PC-3 (cell line): Measurements from ENCODE around the gene ADAD2. TPM values are rescaled to one million over a fixed set of nuclear protein-coding genes. Genes with fewer than 3 reads are reported as not detected.

ENCODE experiments used
- ATAC-seq: fragments of 200-7000 bp; cut with Tn5 transposase; 2 replicates; pipeline ENCODE4 v1.9.1; 2020; ENCODE audit warnings: mild to moderate bottlenecking, moderate library complexity
- BruUV-seq: library from RNA; stranded (reverse); fragments of 400-500 nt; replicated peaks from 2 replicates; lab custom pipeline; 2021; lab: Mats Ljungman, UMichigan
- CTCF ChIA-PET: fragments of 300-600 bp; sonication (Branson Sonifier 250); formaldehyde crosslinking; loops from one replicate; lab custom pipeline; 2022; ENCODE audit warnings: antibody characterized with exemption; lab: Charles Lee
- POLR2A ChIA-PET: fragments of 300-600 bp; sonication (Branson Sonifier 250); formaldehyde crosslinking; loops from one replicate; lab custom pipeline; 2022; ENCODE audit warnings: antibody characterized with exemption; ENCODE audit not compliant: unreplicated experiment; lab: Charles Lee
- DNase-seq: peaks from one replicate; pipeline ENCODE4 v3.0.0-alpha.2; 2015
- H2AFZ ChIP-seq: fragments of 300-600 bp; sonication (generic); 2 replicates; pipeline ENCODE4 v1.6.0; 2016; ENCODE audit warnings: antibody characterized with exemption, low read length
- H3F3A ChIP-seq: fragments of 300-600 bp; sonication (generic); one replicate; pipeline ENCODE4 v1.6.0; 2017; ENCODE audit warnings: antibody characterized with exemption, low read length, control low read depth, mild to moderate bottlenecking; ENCODE audit not compliant: unreplicated experiment
- H3K27ac ChIP-seq: fragments of 300-600 bp; sonication (generic); 2 replicates; pipeline ENCODE4 v1.5.1; 2016; ENCODE audit warnings: mild to moderate bottlenecking, low read length
- H3K27me3 ChIP-seq: fragments of 300-600 bp; sonication (generic); 2 replicates; pipeline ENCODE4 v1.6.1; 2016; ENCODE audit warnings: low read length, mixed read lengths
- H3K36me3 ChIP-seq: fragments of 300-600 bp; sonication (generic); 2 replicates; pipeline ENCODE4 v1.6.1; 2016; ENCODE audit warnings: low read depth, mixed run types, low read length, mixed read lengths
- H3K4me1 ChIP-seq: fragments of 300-600 bp; sonication (generic); 2 replicates; pipeline ENCODE4 v1.5.1; 2016; ENCODE audit warnings: low read length; ENCODE audit not compliant: insufficient read depth
- H3K4me2 ChIP-seq: fragments of 300-600 bp; sonication (generic); 2 replicates; pipeline ENCODE4 v1.6.0; 2016; ENCODE audit warnings: low read length
- H3K4me3 ChIP-seq: fragments of 300-600 bp; sonication (generic); 2 replicates; pipeline ENCODE4 v1.5.1; 2016; ENCODE audit warnings: mild to moderate bottlenecking, low read length, mixed read lengths
- H3K79me2 ChIP-seq: fragments of 300-600 bp; sonication (generic); 2 replicates; pipeline ENCODE4 v1.6.1; 2017; ENCODE audit warnings: low read length, mixed read lengths
- H3K9ac ChIP-seq: fragments of 300-600 bp; sonication (generic); 2 replicates; pipeline ENCODE4 v1.6.0; 2016; ENCODE audit warnings: mild to moderate bottlenecking, low read length
- H3K9me2 ChIP-seq: fragments of 300-600 bp; sonication (generic); replicated peaks from 2 replicates; pipeline ENCODE4 v1.6.1; 2016; ENCODE audit warnings: mixed run types, low read length, mixed read lengths
- H3K9me3 ChIP-seq: fragments of 300-600 bp; sonication (generic); 2 replicates; pipeline ENCODE4 v1.6.1; 2016; ENCODE audit warnings: low read length, mixed read lengths
- H4K20me1 ChIP-seq: fragments of 300-600 bp; sonication (generic); 2 replicates; pipeline ENCODE4 v1.6.1; 2016; ENCODE audit warnings: low read length, mixed read lengths
- EZH2 ChIP-seq: fragments of 300-600 bp; sonication (generic); IDR thresholded peaks from one replicate; pipeline ENCODE4 v1.6.1; 2017; ENCODE audit warnings: antibody characterized with exemption, mild to moderate bottlenecking, low read length; ENCODE audit not compliant: unreplicated experiment
- EZH2phosphoT487 ChIP-seq: fragments of 300-600 bp; sonication (generic); IDR thresholded peaks from 2 replicates; pipeline ENCODE4 v1.6.1; 2018; ENCODE audit warnings: mild to moderate bottlenecking, antibody characterized with exemption, low read length, borderline replicate concordance
- intact Hi-C: fragments of 100-400 bp; cut with micrococcal nuclease; formaldehyde crosslinking; loops from 2 replicates; pipeline ENCODE4 v1.9.0; 2023
- total RNA-seq: library from RNA; depleted of rRNA; stranded (reverse); fragments of >200 nt; gene quantifications from 2 replicates; pipeline ENCODE4 v1.2.3, GENCODE V29; 2014
- TF ChIP-seq, protein P1 (sequence below): fragments of 300-600 bp; sonication (generic); conservative IDR thresholded peaks from 2 replicates; pipeline ENCODE4 v1.5.1; 2017; ENCODE audit warnings: antibody characterized with exemption, low read depth, mild to moderate bottlenecking, low read length

Gene ADAD2
- total RNA-seq, 1 experiment from 2014 or later = not detected

DNA sequence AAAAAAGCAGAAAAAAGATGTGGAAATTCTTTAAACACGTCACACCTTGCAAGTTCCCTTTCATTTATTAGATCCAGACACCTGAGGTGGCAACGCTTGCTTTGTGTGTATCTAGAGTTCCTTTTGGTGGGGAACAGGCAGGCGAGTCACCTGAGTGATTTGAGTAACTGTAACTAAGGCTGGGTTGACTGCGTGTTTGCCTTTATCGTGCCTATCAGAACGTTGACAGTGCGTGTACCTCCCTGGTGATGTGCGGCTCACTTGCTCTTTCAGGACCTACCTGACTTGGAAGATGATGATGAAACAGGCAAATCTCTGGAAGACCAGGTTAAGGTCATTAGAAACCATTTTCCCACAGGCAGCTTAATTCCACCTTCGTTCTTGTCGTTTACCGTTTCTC lies 16.6 kb upstream of the ADAD2 start:
- H3K4me3 ChIP-seq = no peak overlapping the region
- no peak overlapping the region for H2AFZ ChIP-seq
- H3K79me2 ChIP-seq = no peaks in the 10 kb centered on the region
- POLR2A ChIA-PET = no interaction called here
- intact Hi-C loops = no loop called here
- no peaks in the 10 kb centered on the region for H4K20me1 ChIP-seq
- no peaks in the 10 kb centered on the region for H3K9me3 ChIP-seq
- CTCF ChIA-PET = no interaction called here
- H3K4me1 ChIP-seq = peaks cover 20% of the 10 kb centered on the region
- H3K9ac ChIP-seq = no peak overlapping the region
- no peaks in the 10 kb centered on the region for H3F3A ChIP-seq
- no TSS peak for BruUV-seq
- TF ChIP-seq EZH2 (no peak), EZH2phosphoT487 (no peak)
- TF ChIP-seq, protein P1, sequence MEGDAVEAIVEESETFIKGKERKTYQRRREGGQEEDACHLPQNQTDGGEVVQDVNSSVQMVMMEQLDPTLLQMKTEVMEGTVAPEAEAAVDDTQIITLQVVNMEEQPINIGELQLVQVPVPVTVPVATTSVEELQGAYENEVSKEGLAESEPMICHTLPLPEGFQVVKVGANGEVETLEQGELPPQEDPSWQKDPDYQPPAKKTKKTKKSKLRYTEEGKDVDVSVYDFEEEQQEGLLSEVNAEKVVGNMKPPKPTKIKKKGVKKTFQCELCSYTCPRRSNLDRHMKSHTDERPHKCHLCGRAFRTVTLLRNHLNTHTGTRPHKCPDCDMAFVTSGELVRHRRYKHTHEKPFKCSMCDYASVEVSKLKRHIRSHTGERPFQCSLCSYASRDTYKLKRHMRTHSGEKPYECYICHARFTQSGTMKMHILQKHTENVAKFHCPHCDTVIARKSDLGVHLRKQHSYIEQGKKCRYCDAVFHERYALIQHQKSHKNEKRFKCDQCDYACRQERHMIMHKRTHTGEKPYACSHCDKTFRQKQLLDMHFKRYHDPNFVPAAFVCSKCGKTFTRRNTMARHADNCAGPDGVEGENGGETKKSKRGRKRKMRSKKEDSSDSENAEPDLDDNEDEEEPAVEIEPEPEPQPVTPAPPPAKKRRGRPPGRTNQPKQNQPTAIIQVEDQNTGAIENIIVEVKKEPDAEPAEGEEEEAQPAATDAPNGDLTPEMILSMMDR = no peak
- no peaks in the 10 kb centered on the region for H3K27me3 ChIP-seq
- no peaks in the 10 kb centered on the region for H3K9me2 ChIP-seq
- H3K27ac ChIP-seq = no peak overlapping the region
- ATAC-seq (no peak), DNase-seq (no peak)
- H3K4me2 ChIP-seq = no peak overlapping the region
- no peaks in the 10 kb centered on the region for H3K36me3 ChIP-seq

DNA sequence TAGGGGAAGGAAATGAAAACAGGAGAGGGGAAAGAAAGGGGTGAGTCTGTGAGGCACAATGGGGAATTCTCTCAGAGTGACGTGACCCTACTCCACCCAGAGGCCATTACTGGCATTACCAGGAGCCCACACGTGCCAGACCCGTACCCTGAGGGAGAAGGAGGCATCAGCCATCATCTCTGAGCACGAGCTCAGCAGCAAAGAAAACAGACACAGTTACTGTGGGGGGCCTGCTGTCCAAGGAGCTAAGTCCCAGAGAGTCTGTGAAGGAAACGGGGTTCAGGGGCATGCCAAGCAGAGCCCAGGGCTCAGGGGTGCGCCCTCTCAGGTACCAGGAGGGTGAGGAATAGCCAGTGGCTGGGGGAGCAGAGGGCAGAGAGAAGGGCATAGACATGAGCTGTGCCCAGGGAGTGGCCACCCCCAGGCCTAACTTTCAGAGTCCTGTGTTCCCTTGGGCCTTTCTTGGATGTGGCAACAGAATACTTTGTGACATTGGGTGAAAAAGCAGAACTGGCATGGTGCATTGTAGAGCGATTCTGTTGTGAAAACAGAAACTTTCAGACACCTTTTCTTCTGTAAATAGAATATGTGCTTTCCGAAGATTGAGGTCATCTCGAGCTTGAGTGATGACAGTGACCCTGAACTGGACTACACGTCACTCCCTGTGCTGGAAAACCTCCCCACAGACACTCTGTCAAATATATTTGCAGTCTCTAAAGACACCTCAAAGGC lies 15.4 kb upstream of the ADAD2 start:
- no peak overlapping the region for H3K4me2 ChIP-seq
- no peaks in the 10 kb centered on the region for H3K79me2 ChIP-seq
- POLR2A ChIA-PET = interaction anchor here (0.6 kb wide), 1 partner anchor 132 kb away, joined by 3 read pairs; no protein-coding TSS in a partner anchor
- H3K27me3 ChIP-seq = no peaks in the 10 kb centered on the region
- no peaks in the 10 kb centered on the region for H3K36me3 ChIP-seq
- no TSS peak for BruUV-seq
- ATAC-seq (peak; percentile 67), DNase-seq (peak; percentile 72)
- H3K4me3 ChIP-seq = no peak overlapping the region
- no peaks in the 10 kb centered on the region for H3F3A ChIP-seq
- no peak overlapping the region for H3K27ac ChIP-seq
- no peaks in the 10 kb centered on the region for H3K9me2 ChIP-seq
- no peaks in the 10 kb centered on the region for H3K9me3 ChIP-seq
- no peaks in the 10 kb centered on the region for H4K20me1 ChIP-seq
- peaks cover 20% of the 10 kb centered on the region for H3K4me1 ChIP-seq
- H2AFZ ChIP-seq = peak overlapping the region; percentile 56; the same call in 1 of the 2 replicates
- intact Hi-C loops = loop anchor here (1.0 to 5.0 kb wide), 2 partner anchors 90 to 218 kb away; no protein-coding TSS in a partner anchor
- CTCF ChIA-PET = interaction anchor here (0.6 to 0.8 kb wide), 2 partner anchors 11 to 120 kb away, joined by 3 to 4 read pairs; partner anchors contain the start of gene TAF1C
- H3K9ac ChIP-seq = no peak overlapping the region
- TF ChIP-seq EZH2 (no peak), EZH2phosphoT487 (no peak)
- TF ChIP-seq, protein P1 = peak; percentile 75
